Measurements from ENCODE around the gene NPM3. TPM values are rescaled to one million over a fixed set of nuclear protein-coding genes. Genes with fewer than 3 reads are reported as not detected.

NPM3 gene
- total RNA-seq, 4 donors from 2014 or later, result 16.8 to 32.8 (median 25.7) TPM

GRCh38 chr10:101776161-101776817, 7.0 kb downstream of the NPM3 start:
- TF ChIP-seq, protein P1, sequence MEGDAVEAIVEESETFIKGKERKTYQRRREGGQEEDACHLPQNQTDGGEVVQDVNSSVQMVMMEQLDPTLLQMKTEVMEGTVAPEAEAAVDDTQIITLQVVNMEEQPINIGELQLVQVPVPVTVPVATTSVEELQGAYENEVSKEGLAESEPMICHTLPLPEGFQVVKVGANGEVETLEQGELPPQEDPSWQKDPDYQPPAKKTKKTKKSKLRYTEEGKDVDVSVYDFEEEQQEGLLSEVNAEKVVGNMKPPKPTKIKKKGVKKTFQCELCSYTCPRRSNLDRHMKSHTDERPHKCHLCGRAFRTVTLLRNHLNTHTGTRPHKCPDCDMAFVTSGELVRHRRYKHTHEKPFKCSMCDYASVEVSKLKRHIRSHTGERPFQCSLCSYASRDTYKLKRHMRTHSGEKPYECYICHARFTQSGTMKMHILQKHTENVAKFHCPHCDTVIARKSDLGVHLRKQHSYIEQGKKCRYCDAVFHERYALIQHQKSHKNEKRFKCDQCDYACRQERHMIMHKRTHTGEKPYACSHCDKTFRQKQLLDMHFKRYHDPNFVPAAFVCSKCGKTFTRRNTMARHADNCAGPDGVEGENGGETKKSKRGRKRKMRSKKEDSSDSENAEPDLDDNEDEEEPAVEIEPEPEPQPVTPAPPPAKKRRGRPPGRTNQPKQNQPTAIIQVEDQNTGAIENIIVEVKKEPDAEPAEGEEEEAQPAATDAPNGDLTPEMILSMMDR (IDR thresholded peaks at IDR 0.05; ENCODE audit: low read depth), result no peak

GRCh38 chr10:101775273-101776160, 7.7 kb downstream of the NPM3 start, which contains the start of gene FGF8:
Gene FGF8 (minus strand): TSS chr10:101776114. CDS start chr10:101775900, 214 bp downstream.
- TF ChIP-seq, protein P1 (IDR thresholded peaks at IDR 0.05; ENCODE audit: low read depth), result no peak

DNA sequence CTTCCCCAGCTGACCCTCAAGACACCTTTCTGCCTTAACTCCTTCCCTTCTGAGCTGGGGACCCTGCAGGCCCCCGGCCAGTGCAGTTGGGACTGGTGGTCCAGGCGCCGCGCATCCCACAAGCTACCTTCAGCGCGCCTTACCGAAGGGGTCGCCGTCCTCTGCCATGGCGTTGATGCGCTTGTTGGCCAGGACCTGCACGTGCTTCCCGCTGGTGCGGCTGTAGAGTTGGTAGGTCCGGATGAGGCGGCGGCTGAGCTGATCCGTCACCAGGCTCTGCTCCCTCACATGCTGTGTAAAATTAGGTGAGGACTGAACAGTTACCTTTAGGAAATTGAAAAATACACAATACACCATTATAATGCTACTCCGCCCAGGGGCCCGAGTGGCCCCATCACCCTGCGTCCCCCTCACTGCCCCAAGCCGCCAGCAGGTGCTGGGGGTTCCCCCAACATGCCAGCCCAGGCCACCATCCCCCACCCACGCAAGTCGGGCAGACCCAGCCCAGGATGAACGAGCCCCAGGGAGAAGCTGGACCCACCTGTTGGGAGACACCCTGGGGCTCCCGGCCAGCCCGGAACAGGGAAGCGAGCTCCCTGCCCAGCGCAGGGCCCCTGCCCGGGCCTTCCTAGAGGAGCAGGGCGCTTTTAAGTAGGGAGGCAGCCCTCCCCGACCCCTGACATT, 8.5 kb downstream of the NPM3 start:
- TF ChIP-seq, protein P1 (IDR thresholded peaks at IDR 0.05; ENCODE audit: low read depth), result no peak

- TF ChIP-seq, protein P1 (IDR thresholded peaks at IDR 0.05; ENCODE audit: low read depth), result no peak
Observed at GRCh38 chr10:101773923-101774588, 9.2 kb downstream of the NPM3 start.

- TF ChIP-seq, protein P1 (IDR thresholded peaks at IDR 0.05; ENCODE audit: low read depth), result no peak
Observed at GRCh38 chr10:101772895-101773761, 10.1 kb downstream of the NPM3 start.

- TF ChIP-seq, protein P1 (IDR thresholded peaks at IDR 0.05; ENCODE audit: low read depth), result no peak
Observed at GRCh38 chr10:101772017-101772894, 11.0 kb downstream of the NPM3 start.
